SK-N-MC (cell line): ENCODE results near the gene ARHGEF1.

Experiments used
- EZH2 ChIP-seq: fragments of 200-600 bp; sonication (generic); IDR thresholded peaks from one replicate; pipeline ENCODE4 v1.6.1; 2017; ENCODE audit warnings: antibody characterized with exemption
- FOXP2 ChIP-seq: optimal IDR thresholded peaks from 2 replicates; pipeline ENCODE3; 2011; ENCODE audit warnings: mild to moderate bottlenecking, moderate library complexity; ENCODE audit not compliant: insufficient read depth; ENCODE audit errors: extremely low read length, control extremely low read depth
- POLR2AphosphoS5 ChIP-seq: IDR thresholded peaks from 2 replicates; pipeline ENCODE4 v1.6.1; 2012; ENCODE audit warnings: mild to moderate bottlenecking, low read depth, low read length, borderline replicate concordance

GRCh38 chr19:41939861-41940730, 57.1 kb downstream of the ARHGEF1 start:
- TF ChIP-seq POLR2AphosphoS5 = no peak
- TF ChIP-seq FOXP2 = no peak
- no peak for TF ChIP-seq EZH2
